Measurements from ENCODE around the gene IL10RB.

IL10RB gene

DNA sequence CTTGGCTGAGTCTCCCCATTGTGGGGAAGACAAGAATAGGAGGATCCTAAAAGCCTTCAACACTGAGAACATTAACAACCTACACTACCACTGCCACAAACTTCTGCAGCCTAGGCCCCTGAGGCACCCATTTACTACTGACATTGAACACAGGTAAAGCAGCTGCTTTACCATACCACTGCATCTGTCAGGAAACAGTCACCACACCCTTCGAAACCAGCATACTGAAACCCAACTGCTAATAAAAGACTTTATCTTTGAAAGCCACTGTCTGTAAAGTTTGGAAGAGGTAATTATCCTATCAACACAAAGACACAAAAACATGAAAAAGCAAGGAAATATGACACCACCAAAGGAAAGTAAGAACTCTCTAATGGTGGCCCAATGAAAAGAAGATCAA, 66.0 kb downstream of the IL10RB start:
- DNase-seq (ENCODE audit: low read depth) = no peak

DNA sequence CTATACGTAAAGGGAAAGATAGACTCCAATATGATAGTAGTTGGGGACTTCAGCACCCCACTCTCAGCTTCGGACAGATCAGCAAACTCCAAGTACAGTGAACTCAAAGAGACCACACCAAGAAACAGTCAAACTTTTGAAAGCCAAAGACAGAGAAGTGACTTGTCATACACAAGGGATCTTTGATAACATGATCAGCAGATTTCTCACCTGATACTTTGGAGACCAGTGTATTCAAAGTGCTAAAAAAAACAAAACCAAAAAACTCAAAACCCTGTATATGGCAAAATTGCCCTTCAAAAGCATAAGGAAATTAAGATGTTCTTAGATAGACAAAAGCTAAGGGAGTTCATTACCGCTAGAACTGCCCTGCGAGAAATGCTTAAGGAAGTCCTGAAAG, 68.0 kb downstream of the IL10RB start:
- no peak for DNase-seq (ENCODE audit: low read depth)

DNA sequence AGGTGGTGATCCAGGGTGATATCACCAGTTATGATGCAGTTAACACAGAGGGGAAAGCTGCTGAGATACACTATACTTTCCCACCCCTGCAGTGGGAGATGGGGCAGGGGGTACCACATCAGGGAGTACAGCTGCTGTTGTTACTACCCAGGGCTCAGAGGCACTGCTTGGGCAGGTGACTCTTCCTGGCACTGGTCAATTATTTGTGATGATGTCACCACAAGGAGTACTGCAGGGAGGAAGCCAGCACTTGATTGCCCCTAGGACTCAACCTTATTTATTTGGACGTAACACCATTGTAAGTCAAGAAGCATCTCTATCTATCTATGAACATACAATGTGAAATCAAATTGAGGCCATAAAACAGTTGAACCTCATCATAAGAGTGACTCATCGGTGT, 68.7 kb downstream of the IL10RB start:
- no peak for DNase-seq (ENCODE audit: low read depth)

DNA sequence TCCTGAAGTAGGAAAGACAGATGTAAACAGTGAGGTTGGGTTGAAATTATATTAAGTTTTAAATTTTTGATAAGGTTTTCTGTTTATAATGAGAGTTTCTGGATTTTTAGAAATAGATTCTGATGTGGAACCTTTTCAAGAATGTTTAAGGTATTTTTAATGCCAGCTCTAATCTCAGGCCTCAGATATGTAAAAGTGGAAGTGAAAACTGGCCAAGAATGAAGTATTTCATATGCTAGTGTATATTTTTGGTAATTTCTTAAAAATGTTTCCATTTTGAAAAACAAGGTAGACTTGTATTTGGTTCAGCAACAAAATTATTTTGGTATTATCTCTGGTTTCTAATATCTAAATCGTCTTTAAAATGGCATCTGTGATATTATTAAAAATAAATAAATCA, 73.0 kb downstream of the IL10RB start:
- DNase-seq (ENCODE audit: low read depth) = no peak

DNA sequence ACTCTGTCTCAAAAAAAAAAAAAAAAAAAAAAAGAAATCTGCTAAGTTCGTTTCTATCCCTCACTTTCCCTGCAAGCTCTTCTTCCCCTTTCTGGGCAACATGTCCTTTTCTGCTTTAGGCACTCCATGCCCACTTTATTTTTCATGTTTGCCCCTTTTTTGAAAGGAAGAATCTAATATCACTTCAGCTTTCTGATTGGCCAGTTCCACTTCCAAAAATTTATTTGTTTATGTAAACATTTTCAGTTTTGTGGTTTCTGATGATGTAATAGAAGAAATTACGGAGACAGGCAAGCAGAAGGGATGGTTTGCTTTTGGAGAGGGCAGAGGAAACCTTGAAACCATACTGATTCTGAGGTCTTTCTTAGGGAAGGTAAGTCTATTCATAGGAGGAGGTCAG, 73.8 kb downstream of the IL10RB start:
- no peak for DNase-seq (ENCODE audit: low read depth)

DNA sequence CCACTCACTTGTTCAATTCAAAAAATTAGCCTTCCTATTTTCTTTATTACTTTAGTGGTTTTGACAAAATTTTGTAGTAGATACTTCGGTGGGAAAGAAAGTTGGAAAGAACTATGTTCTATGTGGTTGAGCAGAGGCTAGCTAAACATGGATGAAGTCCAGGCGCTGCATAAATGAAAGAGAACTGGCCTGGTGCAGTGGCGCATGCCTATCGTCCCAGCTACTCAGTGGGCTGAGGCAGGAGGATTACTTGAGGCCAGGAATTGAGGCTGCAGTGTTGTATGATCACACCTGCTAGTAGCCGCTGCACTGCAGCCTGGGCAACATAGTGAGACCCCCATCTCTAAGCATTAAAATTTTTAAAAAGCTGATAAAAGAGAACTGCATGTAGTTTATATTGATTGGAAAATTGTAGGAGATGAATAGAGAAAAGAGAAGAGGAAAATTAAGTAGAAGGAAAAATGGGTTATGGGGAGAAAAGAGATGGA, 79.6 kb downstream of the IL10RB start:
- DNase-seq (ENCODE audit: low read depth) = no peak
